Heart left ventricle (tissue), 13 donors: ENCODE results near the gene BACH2.

Experiments used
- CTCF ChIP-seq, 12 donors: fragments of 200-600 bp; sonication (generic) in 4 of 12; IDR thresholded peaks; one replicate each; pipeline versions ENCODE4 v1.5.0 to v1.8.0; 2018 to 2022; ENCODE audit warnings: antibody characterized with exemption in 12 of 12, mild to moderate bottlenecking in 5 of 12
- POLR2A ChIP-seq, 2 donors: fragments of 450-650 bp; IDR thresholded peaks; one replicate each; pipeline ENCODE4 v1.6.1; 2017; ENCODE audit warnings: antibody characterized with exemption in 2 of 2, mild to moderate bottlenecking in 2 of 2, moderate library complexity in 2 of 2
- donor health status: ischemic (EF 13 %, LVEDD 7.1; RV severe dilation, severe dysfunction).
- donor health status: DM: no; HTN: yes; CAD: no.
- donor health status: DM: no; HTN: no; CAD: no.
- donor health status: ischemic (EF 25% LVEDD 6.9; RV normal size, moderate dysfunction).
- donor health status: ischemic (EF 25% LVEDD 5.7; RV mildly dilated, moderate dysfunction).
- donor health status: ischemic (EF 35%, LVEDD 5.7; RV mildly dilated, moderate dysfunction).
- donor health status: nonischemic (EF 11% LVEDD 7.7; RV severe dilation, severe dysfunction).
- donor health status: DM: yes; HTN: yes; CAD: no.
- donor health status: PGD.
- donor health status: ischemic (EF 29% LVEDD 5.4; RV normal size, mild dysfunction).
- donor health status: nonischemic (EF 23%, LVEDD 6.1; RV moderate dilation, normal function).

GRCh38 chr6:90273863-90274262, 22.8 kb downstream of the BACH2 start:
- TF ChIP-seq CTCF (IDR thresholded peaks at IDR 0.05) (no peak), POLR2A (IDR thresholded peaks at IDR 0.05) (no peak)
